Measurements from ENCODE around the gene HNRNPA1L2.
"Not testable (repeated sequence)": the region's sequence is repeated elsewhere in the genome, so short reads cannot be mapped to it uniquely, and the experiment has no call there.

DNA sequence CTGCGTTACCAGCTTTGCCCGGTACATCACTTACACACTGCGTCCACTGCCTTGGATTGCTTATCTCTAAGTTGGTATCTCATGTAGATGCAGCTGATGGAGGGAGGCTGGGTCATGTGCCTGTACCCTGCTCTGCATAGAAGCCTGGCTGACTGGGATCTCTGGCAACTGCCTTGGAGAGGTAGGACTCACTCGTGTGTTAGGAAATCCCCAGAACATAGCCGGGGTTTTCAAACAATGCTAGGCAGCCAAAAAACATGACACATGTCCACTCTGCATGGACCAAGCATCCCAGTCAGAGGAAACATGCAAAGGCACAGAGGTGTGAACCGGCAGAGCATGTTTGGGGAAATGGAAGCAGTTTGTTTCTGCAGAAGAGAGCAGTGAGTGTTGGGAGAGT is 36.1 kb upstream of the HNRNPA1L2 start:
- TF ChIP-seq, protein P1, sequence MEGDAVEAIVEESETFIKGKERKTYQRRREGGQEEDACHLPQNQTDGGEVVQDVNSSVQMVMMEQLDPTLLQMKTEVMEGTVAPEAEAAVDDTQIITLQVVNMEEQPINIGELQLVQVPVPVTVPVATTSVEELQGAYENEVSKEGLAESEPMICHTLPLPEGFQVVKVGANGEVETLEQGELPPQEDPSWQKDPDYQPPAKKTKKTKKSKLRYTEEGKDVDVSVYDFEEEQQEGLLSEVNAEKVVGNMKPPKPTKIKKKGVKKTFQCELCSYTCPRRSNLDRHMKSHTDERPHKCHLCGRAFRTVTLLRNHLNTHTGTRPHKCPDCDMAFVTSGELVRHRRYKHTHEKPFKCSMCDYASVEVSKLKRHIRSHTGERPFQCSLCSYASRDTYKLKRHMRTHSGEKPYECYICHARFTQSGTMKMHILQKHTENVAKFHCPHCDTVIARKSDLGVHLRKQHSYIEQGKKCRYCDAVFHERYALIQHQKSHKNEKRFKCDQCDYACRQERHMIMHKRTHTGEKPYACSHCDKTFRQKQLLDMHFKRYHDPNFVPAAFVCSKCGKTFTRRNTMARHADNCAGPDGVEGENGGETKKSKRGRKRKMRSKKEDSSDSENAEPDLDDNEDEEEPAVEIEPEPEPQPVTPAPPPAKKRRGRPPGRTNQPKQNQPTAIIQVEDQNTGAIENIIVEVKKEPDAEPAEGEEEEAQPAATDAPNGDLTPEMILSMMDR (IDR thresholded peaks at IDR 0.05 in 8 of 11, conservative IDR thresholded peaks at IDR 0.05 in 3 of 11) = not testable (repeated sequence)
- not testable (repeated sequence) for TF ChIP-seq POLR2AphosphoS5 (IDR thresholded peaks at IDR 0.05)

Data from spleen (tissue), 7 donors.